Naive B cell (primary cell): ENCODE results near the gene GRAP. TPM values are rescaled to one million over a fixed set of nuclear protein-coding genes. Genes with fewer than 3 reads are reported as not detected.

Source experiments
- ATAC-seq, 2 donors: fragments of 150-1000 bp; cut with Tn5 transposase; 2 replicates each; pipeline ENCODE4 v1.10.0; 2021; ENCODE audit warnings: low read depth in 2 of 2, mild to moderate bottlenecking in 2 of 2, moderate library complexity in 2 of 2
- DNase-seq: peaks from one replicate; pipeline ENCODE4 v3.0.0; 2022
- H3K27ac Mint-ChIP-seq, 6 donors: one replicate each; pipeline ENCODE4 v1.8.0; 2020 to 2022; ENCODE audit warnings: mild to moderate bottlenecking in 6 of 6, mixed read lengths in 6 of 6, moderate library complexity in 5 of 6, inconsistent platforms in 2 of 6
- H3K27me3 Mint-ChIP-seq, 3 donors: one replicate each; pipeline ENCODE4 v1.8.0; 2021 to 2022; ENCODE audit warnings: mixed read lengths in 3 of 3, mild to moderate bottlenecking in 1 of 3
- H3K36me3 Mint-ChIP-seq, 2 donors: one replicate each; pipeline ENCODE4 v1.8.0; 2020 to 2022; ENCODE audit warnings: mixed read lengths in 2 of 2, inconsistent platforms in 1 of 2, mild to moderate bottlenecking in 1 of 2
- H3K4me1 Mint-ChIP-seq, 3 donors: one replicate each; pipeline ENCODE4 v1.8.0; 2020 to 2022; ENCODE audit warnings: mixed read lengths in 3 of 3, inconsistent platforms in 1 of 3, mild to moderate bottlenecking in 1 of 3, moderate library complexity in 1 of 3
- H3K4me3 Mint-ChIP-seq, 8 donors: one replicate each; pipeline ENCODE4 v1.8.0; 2020 to 2022; ENCODE audit warnings: mild to moderate bottlenecking in 8 of 8, mixed read lengths in 8 of 8, moderate library complexity in 8 of 8, inconsistent platforms in 2 of 8
- H3K9me3 Mint-ChIP-seq, 7 donors: one replicate each; pipeline ENCODE4 v1.8.0; 2020 to 2022; ENCODE audit warnings: mixed read lengths in 7 of 7, mild to moderate bottlenecking in 5 of 7, inconsistent platforms in 2 of 7, moderate library complexity in 1 of 7
- polyA plus RNA-seq, 6 donors: library from polyadenylated mRNA; unstranded; fragments of 300-500 nt; fragmentation: Illumina TruSeq; gene quantifications; one replicate each; pipeline ENCODE4 v1.2.3, GENCODE V29; 2021; ENCODE audit warnings: low read depth in 6 of 6

GRAP gene
- polyA plus RNA-seq, 6 donors from 2014 or later, result 46.2 to 90.5 (median 52.6) TPM

DNA sequence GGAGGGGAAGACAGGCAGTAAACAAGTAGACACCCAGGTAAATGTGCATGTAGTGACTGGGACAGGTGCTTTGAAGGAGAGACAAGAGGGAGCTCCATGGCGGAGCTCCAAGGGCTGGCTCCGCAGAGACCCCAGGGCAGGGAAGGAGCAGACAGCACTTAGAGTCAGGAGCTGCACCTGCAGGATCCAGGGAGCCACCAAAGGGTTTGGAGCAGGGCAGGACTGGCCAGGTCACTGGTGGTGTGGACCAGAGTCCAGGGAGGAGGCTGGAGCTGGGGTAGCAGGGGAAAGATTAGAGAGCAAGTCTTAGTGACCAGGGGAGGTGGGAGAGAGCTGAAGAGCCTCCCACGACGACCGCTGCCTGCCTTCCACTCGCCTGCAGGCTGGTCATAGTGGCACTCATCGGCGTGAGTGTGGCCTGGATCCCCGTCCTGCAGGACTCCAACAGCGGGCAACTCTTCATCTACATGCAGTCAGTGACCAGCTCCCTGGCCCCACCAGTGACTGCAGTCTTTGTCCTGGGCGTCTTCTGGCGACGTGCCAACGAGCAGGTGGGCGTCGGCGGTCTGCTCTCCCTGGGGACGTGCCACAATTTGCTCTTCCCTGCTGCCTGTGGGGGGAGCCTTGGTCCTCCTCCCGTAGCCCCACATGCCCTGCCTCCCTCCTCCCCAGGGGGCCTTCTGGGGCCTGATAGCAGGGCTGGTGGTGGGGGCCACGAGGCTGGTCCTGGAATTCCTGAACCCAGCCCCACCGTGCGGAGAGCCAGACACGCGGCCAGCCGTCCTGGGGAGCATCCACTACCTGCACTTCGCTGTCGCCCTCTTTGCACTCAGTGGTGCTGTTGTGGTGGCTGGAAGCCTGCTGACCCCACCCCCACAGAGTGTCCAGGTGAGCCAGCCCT, 27.5 kb downstream of the GRAP start:
- Mint-ChIP-seq H3K36me3 (no peaks in the 10 kb centered on the region), H3K27ac (peak overlapping the region in 3 of 6 donors; percentile 21 to 61 (median 60)), H3K9me3 (no peaks in the 10 kb centered on the region), H3K4me1 (peaks cover 22 to 42% (median 25%) of the 10 kb centered on the region in 3 donors), H3K27me3 (peaks cover 0 to 7% (median 0%) of the 10 kb centered on the region in 3 donors), H3K4me3 (no peak overlapping the region)
- ATAC-seq, result no peak
- no peak for DNase-seq

GRCh38 chr17:19018600-19018950, 28.2 kb downstream of the GRAP start:
- Mint-ChIP-seq H3K9me3 (no peaks in the 10 kb centered on the region), H3K4me3 (peak overlapping the region in 1 of 8 donors; percentile 66), H3K4me1 (peaks cover 22 to 41% (median 25%) of the 10 kb centered on the region in 3 donors), H3K36me3 (no peaks in the 10 kb centered on the region), H3K27ac (peak overlapping the region in 1 of 6 donors; percentile 61), H3K27me3 (peaks cover 0 to 7% (median 0%) of the 10 kb centered on the region in 3 donors)
- DNase-seq (no peak), ATAC-seq (no peak)

DNA sequence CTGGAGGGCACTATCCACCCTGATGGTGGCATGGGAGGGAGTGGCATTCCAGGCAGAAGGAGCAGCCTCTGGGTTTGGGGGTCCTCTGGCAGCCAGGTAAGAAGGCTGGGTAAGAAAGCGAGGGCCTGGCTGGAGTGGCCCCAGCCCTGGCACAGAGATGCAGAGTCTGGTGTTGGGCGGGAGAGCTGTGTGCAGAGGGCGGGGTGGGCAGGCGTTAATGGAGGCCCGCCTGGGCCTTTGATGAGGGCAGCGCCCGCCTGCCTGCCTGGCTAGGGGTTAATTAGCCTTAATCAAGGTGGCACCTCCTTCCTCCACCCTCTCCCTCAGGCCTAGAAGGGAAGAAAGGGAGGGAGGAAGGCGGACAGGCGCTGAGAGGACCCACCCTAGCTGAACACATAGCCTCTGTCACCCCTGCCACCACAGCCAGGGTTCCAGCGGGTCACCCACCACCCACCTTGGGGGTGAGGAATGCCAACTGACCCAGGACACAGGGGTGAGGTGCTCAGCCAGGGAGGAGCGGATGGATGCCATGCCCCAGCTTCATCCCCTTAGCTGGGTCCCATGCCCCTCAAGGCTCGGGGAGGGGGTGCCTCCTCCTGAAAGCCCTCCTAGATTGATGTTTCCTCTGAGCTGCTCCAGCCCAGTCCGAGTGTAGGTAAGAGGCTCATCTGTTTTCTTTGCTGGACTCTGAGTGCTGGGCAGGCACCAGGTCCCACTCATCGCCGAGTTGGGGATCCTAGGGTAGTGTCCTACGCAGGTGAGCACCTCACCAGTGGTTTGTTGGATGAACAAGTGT, 28.8 kb downstream of the GRAP start:
- DNase-seq (no peak), ATAC-seq (no peak)
- Mint-ChIP-seq H3K27ac (peak overlapping the region in 2 of 6 donors; percentile 10 to 61), H3K27me3 (peaks cover 0 to 7% (median 0%) of the 10 kb centered on the region in 3 donors), H3K36me3 (no peaks in the 10 kb centered on the region), H3K4me3 (no peak overlapping the region), H3K9me3 (no peaks in the 10 kb centered on the region), H3K4me1 (peaks cover 22 to 41% (median 25%) of the 10 kb centered on the region in 3 donors)

DNA sequence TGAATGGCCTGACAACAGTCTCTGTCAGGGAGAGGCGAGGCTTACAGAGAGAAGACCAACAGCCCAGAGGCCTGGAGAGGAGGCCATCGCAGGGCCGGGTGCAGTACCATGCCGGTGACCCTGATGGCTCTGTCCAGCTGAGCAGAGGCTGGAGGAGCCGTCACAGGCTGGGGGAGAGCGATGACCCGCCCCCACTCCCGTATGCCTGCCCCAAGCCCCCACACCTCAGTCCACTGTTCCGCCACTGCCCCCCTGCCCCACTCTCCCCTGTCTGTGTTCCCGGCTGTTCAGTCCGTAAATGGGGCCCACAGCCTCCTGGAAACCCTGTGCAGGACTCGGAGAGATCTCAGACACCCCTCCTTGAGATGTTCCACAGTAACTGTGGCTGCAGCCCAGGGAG, 29.4 kb downstream of the GRAP start:
- DNase-seq (no peak), ATAC-seq (no peak)
- peaks cover 21 to 37% (median 22%) of the 10 kb centered on the region in 3 donors for H3K4me1 Mint-ChIP-seq
- peaks cover 0 to 7% (median 0%) of the 10 kb centered on the region in 3 donors for H3K27me3 Mint-ChIP-seq
- no peak overlapping the region for H3K27ac Mint-ChIP-seq
- no peak overlapping the region for H3K4me3 Mint-ChIP-seq
- no peaks in the 10 kb centered on the region for H3K9me3 Mint-ChIP-seq
- H3K36me3 Mint-ChIP-seq, result no peaks in the 10 kb centered on the region

DNA sequence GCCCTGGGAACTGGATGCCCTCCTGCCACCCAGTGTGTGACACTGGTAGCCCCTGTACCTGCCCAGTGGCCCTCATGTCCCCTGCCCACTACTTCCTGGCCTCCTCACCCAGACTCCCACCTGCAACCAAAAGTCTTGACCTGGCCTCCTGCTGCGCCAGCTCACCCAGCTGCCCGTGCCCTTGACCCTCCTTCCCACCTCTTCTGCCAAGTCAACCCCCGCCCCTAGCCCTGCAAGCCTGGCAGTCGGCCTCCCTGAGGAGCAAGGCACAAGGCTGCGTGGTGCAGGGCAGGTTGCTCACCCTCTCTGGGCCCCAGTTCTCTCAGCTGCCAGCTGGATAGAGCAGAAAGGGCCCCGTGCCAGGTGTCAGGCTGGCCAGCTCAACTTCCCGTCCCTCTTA, 29.9 kb downstream of the GRAP start:
- peak overlapping the region in 1 of 8 donors; percentile 29 for H3K4me3 Mint-ChIP-seq
- no peak for DNase-seq
- H3K27me3 Mint-ChIP-seq, result peaks cover 0 to 7% (median 0%) of the 10 kb centered on the region in 3 donors
- H3K36me3 Mint-ChIP-seq, result no peaks in the 10 kb centered on the region
- H3K27ac Mint-ChIP-seq, result peak overlapping the region in 3 of 6 donors; percentile 37 to 79 (median 57)
- peaks cover 18 to 36% (median 22%) of the 10 kb centered on the region in 3 donors for H3K4me1 Mint-ChIP-seq
- ATAC-seq, result no peak
- no peaks in the 10 kb centered on the region for H3K9me3 Mint-ChIP-seq

- ATAC-seq (no peak), DNase-seq (no peak)
- Mint-ChIP-seq H3K4me3 (no peak overlapping the region), H3K27ac (peak overlapping the region in 2 of 6 donors; percentile 57 to 79), H3K36me3 (no peaks in the 10 kb centered on the region), H3K27me3 (peaks cover 0 to 7% (median 0%) of the 10 kb centered on the region in 3 donors), H3K9me3 (no peaks in the 10 kb centered on the region), H3K4me1 (peaks cover 18 to 36% (median 22%) of the 10 kb centered on the region in 3 donors)
Observed at GRCh38 chr17:19016297-19016696, 30.5 kb downstream of the GRAP start.

DNA sequence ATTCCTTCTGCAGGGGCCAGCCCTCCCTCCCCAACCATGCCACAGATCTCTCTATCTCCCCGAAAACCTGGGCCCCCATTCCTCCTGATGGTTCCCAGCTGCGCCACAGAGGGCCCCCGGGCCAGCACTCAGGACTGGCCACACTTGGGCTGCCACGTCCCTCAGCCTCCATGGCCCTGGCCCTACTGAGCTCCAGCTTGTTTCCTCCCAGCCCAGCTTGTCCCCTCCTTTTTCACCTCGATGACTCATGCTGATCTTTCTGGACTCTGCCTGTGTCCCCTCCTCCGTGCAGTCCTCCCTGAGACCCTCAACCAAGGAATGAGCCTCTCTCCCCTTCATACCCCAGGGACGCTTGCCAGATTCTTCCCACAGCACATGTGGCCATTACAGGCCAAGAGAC, 31.3 kb downstream of the GRAP start:
- Mint-ChIP-seq H3K4me3 (no peak overlapping the region), H3K9me3 (no peaks in the 10 kb centered on the region), H3K4me1 (peaks cover 19 to 36% (median 22%) of the 10 kb centered on the region in 3 donors), H3K36me3 (no peaks in the 10 kb centered on the region), H3K27ac (peak overlapping the region in 1 of 6 donors; percentile 32), H3K27me3 (peaks cover 0 to 7% (median 0%) of the 10 kb centered on the region in 3 donors)
- no peak for DNase-seq
- ATAC-seq, result no peak

GRCh38 chr17:19014628-19015215, 32.0 kb downstream of the GRAP start:
- Mint-ChIP-seq H3K36me3 (no peaks in the 10 kb centered on the region), H3K4me3 (no peak overlapping the region), H3K4me1 (peaks cover 16 to 30% (median 17%) of the 10 kb centered on the region in 3 donors), H3K27ac (no peak overlapping the region), H3K27me3 (peaks cover 0 to 7% (median 2%) of the 10 kb centered on the region in 3 donors), H3K9me3 (no peaks in the 10 kb centered on the region)
- DNase-seq (no peak), ATAC-seq (no peak)

DNA sequence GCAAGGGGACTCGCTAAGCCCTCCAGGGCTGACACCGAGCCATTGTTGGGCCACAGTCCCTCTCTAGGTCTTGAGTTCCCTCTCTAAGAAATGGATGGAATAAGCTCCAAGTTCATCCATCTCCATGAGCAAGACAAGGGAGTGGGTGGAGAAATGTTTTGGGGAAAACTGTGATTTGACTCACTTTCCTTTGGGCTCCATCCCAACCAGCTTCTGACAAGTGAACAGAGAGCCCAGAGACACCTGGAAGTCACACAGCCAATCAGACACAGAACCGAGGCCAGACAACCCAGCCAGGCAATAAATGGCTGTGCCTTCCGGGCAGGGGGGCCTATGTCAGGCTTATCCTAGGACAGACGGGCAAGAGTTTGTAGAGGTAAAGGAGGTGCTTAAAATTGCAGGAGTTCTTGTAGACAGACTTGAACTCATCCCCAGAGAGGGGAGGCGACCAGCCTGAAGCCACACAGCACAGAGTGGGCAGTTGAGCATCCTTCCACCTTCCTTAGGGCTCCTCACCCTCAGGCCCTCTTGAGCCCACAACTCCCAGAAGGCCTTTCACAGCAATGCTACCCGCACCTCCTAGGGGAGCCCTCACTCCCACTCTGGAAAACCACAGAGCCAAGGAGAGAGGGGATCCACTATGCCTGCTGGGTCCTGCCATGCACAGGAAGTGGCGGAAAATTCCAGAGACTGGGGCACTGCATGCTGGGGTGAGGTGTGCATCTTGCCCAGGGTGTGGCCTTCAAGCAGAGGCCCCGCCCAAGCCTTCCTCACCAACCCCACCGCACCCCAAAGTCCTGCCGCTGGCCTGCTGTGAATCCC, 32.7 kb downstream of the GRAP start:
- H3K27me3 Mint-ChIP-seq, result peaks cover 0 to 7% (median 4%) of the 10 kb centered on the region in 3 donors
- no peaks in the 10 kb centered on the region for H3K36me3 Mint-ChIP-seq
- no peak overlapping the region for H3K27ac Mint-ChIP-seq
- peak overlapping the region in 3 of 8 donors; percentile 42 to 77 (median 57) for H3K4me3 Mint-ChIP-seq
- H3K4me1 Mint-ChIP-seq, result peaks cover 14 to 26% (median 15%) of the 10 kb centered on the region in 3 donors
- no peak for ATAC-seq
- DNase-seq, result no peak
- no peaks in the 10 kb centered on the region for H3K9me3 Mint-ChIP-seq

DNA sequence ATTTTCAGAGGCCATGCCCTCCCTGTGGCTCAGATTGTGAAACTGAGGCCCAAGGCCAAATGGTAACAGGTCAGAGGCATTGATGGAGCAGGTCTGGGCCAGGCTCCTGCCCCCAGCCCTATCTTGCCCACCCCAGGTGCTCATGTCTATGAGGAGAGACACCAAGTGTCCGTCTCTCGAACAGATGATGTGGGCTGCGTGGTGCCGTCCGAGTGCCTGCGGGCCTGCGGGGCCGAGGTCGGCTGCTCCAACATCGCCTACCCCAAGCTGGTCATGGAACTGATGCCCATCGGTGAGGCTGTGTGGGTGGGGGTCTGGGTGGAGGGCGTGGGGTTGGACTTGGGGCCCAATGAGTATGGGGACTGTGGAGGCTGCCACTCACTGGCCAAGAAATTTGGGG, 33.5 kb downstream of the GRAP start:
- no peaks in the 10 kb centered on the region for H3K9me3 Mint-ChIP-seq
- DNase-seq (no peak), ATAC-seq (no peak)
- no peaks in the 10 kb centered on the region for H3K36me3 Mint-ChIP-seq
- no peak overlapping the region for H3K27ac Mint-ChIP-seq
- H3K4me3 Mint-ChIP-seq, result no peak overlapping the region
- H3K27me3 Mint-ChIP-seq, result peaks cover 0 to 7% (median 4%) of the 10 kb centered on the region in 3 donors
- peaks cover 8 to 19% (median 11%) of the 10 kb centered on the region in 3 donors for H3K4me1 Mint-ChIP-seq

DNA sequence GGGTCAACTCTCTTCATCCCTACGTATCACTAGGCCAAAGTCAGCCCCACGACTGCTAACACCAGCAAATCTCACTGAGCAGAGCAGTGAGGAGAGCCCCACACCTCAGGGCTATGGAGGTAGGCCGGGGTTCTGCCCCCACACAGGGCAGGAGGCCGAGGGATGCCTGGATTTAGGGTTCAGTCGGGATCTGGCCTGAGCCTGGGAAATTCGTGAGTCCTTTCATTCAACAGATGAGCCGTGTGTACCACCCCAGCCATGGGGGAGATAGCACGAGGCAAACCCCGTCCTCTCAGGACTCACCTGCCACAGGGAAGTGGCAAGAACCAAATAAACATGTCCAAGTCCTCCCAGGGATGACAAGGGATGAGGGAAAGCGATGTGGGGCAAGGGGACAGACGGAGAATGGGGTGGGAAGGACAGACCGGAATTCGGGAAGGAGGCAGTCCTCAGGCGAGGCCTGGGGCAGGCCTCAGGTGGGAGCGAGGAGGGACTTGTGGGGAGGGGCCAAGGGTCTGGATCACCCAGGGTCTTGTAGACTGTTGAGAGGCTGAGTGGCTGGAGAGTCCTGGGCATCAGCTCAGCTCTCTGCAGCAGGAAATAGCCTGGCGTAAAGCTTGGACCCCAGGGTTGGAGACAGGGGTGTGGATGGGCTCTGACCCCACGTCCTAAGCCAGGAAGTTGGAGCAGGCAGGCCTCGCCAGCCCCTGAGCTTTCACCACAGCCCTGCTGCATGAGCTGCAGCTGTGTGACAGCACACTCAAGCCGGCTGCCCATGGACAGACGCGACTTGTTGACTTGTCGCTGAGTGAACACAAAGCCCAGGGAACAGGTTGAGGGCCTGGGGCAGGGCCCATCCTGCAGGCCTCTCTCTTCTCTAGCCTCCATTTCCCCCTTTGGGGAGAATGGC, 34.3 kb downstream of the GRAP start:
- Mint-ChIP-seq H3K4me1 (peaks cover 5 to 19% (median 11%) of the 10 kb centered on the region in 3 donors), H3K4me3 (no peak overlapping the region), H3K9me3 (no peaks in the 10 kb centered on the region), H3K27me3 (peaks cover 0 to 7% (median 4%) of the 10 kb centered on the region in 3 donors), H3K36me3 (no peaks in the 10 kb centered on the region), H3K27ac (peak overlapping the region in 1 of 6 donors; percentile 53)
- no peak for DNase-seq
- ATAC-seq, result no peak

GRCh38 chr17:19011581-19011980, 35.2 kb downstream of the GRAP start:
- Mint-ChIP-seq H3K27me3 (peaks cover 0 to 7% (median 4%) of the 10 kb centered on the region in 3 donors), H3K9me3 (no peaks in the 10 kb centered on the region), H3K4me3 (no peak overlapping the region), H3K36me3 (no peaks in the 10 kb centered on the region), H3K27ac (peak overlapping the region in 1 of 6 donors; percentile 74), H3K4me1 (peaks cover 5 to 12% (median 5%) of the 10 kb centered on the region in 3 donors)
- DNase-seq (no peak), ATAC-seq (no peak)
